GM21367 (cell line): Measurements from ENCODE around the gene S1PR2.

Experiments
- ATAC-seq: cut with Tn5 transposase; IDR thresholded peaks from one replicate; pipeline ENCODE4 v1.9.1; 2021; ENCODE audit not compliant: unreplicated experiment

The S1PR2 gene, protein sequence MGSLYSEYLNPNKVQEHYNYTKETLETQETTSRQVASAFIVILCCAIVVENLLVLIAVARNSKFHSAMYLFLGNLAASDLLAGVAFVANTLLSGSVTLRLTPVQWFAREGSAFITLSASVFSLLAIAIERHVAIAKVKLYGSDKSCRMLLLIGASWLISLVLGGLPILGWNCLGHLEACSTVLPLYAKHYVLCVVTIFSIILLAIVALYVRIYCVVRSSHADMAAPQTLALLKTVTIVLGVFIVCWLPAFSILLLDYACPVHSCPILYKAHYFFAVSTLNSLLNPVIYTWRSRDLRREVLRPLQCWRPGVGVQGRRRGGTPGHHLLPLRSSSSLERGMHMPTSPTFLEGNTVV

DNA sequence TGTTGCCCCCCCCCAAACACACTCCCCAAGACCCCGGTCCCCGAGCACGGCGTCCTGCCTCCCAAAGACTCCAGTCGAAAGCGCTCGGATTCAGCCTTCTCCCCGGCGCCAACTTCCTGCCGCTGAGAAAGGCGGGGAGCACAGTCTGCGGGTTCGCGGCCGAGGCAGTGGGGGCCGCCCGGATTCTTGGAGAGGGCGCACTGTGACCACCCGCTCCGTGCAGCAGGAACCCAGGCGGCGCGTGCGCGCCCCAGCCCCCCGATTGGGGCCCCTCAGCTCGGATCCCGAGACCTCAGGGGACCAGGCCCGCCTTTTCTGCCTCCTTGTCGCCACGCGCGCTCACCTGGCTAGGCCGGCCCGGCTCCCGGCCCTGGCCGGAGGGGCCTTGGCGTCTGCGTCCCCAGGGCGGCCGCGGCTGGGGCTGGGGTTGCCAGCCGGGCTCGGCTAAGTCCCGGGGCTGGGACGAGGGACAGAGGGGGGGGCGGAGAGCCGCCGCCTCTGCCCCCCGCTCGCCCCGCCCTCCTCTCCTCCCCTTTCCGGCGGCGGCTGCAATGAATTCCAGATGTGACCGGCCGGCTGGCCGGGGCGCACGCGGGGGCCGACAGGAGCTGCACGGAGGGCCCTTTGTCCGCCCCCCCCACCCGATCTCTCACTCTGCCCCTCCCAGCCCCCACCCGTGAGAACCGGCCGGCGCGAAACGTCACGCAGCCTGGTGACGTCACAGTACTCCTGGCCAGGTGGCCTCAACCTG, at the start of gene S1PR2:
TSS of gene S1PR2 (minus strand) at position 471 of the 751 bp plus-strand sequence. CDS start 6,426 bp downstream, outside the sequence.
- ATAC-seq: no peak

DNA sequence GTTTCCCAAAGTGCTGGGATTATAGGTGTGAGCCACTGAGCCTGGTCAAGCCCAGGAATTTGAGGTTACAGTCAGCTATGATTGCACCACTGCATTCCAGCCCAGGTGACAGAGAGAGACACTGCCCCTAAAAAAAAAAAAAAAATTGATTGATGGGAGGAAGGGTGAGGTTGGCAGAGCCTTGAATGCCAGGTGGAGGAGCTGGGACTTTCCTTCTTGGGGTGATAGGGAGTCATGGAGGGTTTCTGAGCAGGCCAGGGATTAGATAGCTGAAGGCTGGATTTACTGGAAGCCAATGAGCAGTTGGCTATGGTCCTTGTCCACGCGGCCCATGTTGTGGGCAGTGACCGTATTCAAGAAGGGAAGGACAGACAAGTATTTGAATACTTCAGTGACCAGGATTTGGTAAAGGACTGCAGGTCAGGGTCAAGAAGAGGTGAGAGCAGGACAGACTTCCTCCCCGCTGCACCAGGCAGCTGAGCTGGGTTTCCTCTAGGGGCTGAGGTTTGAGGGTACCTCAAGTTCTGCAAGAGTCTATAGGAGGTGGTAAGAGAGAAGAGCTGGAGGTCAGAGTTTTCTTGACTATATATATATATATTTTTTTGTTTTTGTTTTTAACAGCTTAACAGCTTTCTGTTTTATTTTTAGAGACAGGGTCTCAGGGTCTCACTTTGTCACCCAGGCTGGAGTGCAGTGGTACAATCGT, 48.8 kb upstream of the S1PR2 start:
- no peak for ATAC-seq

DNA sequence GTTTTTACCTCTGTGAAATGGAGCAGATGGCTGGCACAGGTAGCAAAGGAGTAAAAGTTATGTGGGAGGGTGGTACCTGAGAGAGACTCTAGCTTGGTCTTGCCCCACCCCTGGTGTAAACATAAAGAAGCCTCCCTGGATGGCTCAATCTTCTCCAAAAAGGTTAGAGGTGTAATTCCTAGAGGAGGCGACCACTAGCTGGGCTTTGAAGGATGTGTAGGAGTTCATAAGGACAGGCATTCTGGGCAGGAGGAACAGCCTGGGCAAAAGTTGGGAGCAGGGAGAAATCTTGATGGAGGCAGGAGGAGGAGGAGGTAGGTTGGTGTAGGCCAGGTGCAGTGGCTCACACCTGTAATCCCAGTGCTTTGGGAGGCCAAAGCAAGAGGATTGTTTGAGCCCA, 47.8 kb upstream of the S1PR2 start:
- ATAC-seq: no peak

DNA sequence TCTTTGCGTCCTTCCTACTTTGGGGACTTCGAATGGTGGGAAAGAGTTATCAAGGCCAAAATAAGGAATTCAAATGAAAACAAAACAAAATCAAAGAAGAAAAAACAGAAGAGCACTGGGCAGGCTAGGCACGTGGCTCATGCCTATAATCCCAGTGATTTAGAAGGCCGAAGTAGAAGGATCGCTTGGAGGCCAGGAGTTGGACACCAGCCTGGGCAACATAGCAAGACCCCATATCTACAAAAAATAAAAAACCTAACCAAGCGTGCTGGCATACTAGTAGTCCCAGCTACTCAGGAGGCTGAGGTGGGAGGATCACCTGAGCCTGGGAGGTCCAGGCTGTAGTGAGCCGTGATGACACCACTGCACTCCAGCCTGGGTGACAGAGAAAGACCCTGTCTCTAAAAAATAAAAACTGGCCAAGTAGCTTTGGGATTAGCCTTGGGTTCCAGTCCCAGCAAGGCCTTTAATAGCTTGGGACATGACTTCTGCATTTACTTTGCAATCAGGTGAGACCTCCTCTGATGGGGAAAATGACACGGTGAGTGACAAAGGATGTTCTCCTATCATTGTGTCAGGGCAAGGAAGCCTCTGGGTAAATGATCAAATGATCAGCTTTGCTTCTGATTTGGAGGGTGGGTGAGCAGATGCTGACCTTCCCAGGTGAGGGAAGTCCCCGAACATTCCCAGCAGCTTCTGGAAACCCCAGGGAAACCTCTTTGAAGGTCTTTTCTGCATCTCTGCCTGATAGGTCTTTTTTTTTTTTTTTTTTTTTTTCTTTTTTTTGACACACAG, 46.9 kb upstream of the S1PR2 start:
- no peak for ATAC-seq

DNA sequence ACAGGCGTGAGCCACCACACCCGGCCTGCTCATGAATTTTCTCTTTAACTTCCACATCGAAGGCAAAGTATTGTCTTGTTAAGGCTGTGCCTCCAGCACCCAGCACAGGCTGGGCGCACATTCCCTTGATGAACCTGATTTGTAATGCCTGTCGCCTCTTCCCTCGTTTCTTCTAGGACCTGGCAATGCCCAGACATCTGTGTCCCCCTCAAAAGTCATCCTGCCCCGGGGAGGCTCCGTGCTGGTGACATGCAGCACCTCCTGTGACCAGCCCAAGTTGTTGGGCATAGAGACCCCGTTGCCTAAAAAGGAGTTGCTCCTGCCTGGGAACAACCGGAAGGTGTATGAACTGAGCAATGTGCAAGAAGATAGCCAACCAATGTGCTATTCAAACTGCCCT, 43.5 kb upstream of the S1PR2 start:
- ATAC-seq: no peak

DNA sequence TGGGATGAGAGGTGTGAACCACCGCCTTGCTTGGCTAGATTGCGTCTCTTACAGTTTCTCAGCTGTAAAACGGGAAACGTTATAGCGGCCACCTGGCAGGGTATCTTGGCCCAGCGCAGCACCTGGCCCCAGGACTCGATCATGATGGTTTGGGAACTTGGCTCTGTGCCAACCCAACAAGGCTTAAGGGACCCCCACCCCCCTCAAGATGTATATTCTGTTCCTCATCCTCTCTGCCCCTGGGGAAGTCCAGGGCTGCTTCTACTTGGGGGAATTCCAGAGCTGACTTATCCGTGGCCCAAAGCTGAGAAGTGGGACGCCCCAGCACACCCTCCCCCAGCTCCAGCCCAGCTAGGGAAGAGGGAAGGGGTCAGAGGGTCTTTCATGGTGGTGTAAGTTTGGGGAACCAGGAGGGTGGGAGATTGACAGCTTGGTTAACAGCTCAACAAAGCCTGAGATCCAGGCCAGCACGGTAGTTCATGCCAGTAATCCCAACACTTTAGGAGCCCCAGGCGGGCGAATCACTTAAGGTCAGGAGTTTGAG, 40.5 kb upstream of the S1PR2 start:
- no peak for ATAC-seq

DNA sequence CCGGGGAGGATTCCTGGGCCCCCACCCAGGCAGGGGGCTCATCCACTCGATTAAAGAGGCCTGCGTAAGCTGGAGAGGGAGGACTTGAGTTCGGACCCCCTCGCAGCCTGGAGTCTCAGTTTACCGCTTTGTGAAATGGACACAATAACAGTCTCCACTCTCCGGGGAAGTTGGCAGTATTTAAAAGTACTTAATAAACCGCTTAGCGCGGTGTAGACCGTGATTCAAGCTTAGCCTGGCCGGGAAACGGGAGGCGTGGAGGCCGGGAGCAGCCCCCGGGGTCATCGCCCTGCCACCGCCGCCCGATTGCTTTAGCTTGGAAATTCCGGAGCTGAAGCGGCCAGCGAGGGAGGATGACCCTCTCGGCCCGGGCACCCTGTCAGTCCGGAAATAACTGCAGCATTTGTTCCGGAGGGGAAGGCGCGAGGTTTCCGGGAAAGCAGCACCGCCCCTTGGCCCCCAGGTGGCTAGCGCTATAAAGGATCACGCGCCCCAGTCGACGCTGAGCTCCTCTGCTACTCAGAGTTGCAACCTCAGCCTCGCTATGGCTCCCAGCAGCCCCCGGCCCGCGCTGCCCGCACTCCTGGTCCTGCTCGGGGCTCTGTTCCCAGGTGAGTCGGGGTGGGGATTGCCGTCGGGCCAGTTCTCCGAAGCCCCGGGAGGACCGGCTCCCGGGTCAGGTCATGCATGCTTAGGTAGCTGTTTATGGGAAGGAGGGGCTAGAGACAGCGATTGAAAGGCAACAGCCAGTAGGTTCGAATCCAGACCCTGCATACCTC, 39.7 kb upstream of the S1PR2 start, which contains the start of gene ICAM1:
TSS of gene ICAM1 (plus strand) at position 505 of the 779 bp plus-strand sequence. CDS start at position 545, 40 bp downstream.
- ATAC-seq: no peak

DNA sequence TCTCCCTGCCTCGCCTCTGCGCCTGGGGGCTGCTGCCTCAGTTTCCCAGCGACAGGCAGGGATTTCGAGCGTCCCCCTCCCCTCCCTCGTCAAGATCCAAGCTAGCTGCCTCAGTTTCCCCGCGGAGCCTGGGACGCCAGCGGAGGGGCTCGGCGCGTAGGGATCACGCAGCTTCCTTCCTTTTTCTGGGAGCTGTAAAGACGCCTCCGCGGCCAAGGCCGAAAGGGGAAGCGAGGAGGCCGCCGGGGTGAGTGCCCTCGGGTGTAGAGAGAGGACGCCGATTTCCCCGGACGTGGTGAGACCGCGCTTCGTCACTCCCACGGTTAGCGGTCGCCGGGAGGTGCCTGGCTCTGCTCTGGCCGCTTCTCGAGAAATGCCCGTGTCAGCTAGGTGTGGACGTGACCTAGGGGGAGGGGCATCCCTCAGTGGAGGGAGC, 39.1 kb upstream of the S1PR2 start:
- no peak for ATAC-seq

DNA sequence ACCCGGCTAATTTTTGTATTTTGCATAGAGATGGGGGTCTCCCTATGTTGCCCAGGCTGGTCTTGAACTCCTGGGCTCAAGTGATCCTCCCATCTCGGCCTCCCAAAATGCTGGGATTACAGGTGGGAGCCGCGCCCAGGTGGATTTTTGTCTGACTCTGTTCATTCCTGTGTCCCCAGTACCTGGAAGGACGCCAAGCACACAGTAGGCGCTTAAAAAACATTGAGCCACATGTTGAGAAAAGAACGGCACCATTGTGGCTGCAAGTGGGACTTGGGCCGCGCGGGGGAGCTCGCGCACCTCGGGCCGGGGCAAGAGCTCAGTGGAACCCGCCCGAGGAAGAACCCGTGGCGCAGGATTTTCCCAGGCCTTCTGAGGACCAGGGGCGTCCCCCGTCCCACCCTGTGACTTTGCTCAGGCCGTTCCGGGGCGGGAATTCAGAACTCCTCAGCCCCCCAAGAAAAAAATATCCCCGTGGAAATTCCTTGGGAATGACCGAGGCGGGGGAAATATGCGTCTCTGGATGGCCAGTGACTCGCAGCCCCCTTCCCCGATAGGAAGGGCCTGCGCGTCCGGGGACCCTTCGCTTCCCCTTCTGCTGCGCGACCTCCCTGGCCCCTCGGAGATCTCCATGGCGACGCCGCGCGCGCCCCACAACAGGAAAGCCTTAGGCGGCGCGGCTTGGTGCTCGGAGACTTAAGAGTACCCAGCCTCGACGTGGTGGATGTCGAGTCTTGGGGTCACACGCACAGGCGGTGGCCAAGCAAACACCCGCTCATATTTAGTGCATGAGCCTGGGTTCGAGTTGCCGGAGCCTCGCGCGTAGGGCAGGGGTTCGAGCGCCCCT, 38.4 kb upstream of the S1PR2 start:
- ATAC-seq: no peak

DNA sequence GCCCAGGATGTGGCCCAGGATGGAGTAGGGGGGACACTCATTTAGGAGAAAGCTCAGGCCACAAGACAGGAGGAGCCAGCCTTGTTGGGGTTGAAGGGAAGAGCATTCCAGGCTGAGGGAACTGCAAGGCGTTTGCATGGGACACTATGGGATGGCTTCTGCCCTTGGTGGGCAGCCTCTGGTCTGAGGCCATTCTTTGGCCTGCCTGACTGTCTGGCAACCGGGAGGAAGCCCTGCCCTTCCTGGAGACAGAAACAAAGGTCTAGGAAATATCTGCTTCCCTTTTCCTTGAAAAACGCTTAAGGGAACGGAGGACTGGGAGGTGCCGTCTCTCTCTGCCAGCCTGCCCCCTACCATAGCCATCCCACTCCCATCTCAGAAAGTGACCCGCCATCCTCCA, 36.9 kb upstream of the S1PR2 start:
- ATAC-seq: no peak

DNA sequence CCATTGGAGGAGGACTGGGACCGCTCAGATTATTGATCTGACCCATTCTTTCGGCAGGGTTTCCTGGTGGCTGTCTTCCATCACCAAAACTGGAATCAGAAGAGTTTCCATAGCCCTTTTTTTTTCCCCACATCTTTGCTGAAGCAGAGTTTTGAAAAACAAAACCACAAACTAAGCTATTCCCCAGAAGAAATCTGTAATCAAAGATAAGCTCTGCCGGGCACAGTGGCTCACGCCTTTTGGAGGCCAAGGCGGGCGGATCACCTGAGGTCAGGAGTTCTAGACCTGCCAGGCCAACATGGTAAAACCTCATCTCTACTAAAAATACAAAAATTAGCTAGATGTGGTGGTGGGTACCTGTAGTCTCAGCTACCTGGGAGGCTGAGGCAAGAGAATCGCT, 35.6 kb upstream of the S1PR2 start:
- ATAC-seq: no peak

DNA sequence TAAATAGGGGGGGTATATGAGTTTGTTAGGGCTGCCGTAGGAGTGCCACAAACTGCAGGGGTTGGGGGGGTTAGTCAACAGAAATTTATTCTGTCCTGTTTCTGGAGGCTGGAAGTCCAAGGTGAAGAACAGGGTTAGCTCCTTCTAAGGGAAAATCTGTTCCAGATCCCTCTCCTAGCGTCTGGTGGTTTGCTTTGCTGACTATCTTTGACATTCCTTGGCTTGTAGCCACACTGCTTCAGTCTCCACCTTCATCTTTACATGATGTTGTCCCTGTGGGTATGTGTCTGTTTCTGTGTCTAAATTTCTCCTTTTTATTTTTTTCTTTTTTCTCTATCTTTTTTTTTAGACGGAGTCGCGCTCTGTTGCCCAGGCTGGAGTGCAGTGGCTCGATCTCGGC, 31.6 kb upstream of the S1PR2 start:
- no peak for ATAC-seq

DNA sequence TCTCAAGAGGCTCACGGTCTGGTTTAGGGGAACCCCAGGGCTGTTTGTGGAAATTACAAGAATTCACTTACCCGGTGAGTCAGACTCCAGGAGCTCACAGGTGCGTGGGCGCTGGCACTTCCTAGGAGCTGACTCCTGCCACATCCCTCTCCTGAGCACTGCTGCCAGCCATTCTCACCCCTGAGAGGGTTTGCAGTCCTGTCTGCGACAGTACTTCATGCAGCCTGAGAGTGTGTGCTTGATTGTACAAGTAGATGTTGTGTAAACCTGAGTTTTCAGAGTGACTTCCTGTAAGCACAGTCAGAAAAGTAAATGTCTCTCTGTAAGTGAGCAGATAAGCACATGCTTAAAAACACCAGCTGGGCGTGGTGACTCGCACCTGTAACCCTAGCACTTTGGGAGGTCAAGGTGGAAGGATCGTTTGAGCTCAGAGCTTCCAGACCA, 29.0 kb upstream of the S1PR2 start:
- no peak for ATAC-seq

DNA sequence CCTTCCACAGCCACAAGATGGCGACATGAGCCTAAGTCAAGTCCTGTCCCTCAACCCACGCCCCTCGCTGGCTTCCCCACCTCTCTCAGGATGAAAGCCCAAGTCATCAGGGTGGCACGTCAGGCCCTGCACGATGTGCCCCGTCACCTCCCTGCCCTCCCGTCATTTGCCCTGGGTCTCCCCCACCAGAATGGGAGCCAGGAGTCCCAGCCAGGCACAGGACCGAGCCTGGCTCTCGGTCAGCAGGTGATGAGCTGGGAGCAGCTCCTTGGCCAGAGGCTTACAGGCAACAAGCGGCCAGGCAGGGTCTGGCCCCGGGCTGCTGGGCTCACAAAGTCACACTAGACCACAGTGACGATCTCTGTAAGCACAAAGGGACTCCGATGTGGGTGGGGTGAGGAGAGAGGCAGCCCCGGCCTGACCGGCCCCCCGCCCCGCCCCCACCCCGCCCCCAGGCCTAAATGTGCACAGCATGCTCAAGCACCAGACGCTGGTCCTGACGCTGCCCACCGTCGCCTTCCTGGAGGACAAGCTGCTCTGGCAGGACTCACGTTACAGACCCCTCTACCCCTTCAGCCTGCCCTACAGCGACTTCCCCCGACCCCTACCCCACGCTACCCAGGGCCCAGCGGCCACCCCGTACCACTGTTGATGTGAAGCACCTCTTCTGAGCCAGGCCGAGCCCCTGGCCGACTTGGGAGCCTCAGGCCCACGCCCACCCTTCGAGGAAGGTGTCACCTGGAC, 28.2 kb upstream of the S1PR2 start:
- ATAC-seq: no peak

DNA sequence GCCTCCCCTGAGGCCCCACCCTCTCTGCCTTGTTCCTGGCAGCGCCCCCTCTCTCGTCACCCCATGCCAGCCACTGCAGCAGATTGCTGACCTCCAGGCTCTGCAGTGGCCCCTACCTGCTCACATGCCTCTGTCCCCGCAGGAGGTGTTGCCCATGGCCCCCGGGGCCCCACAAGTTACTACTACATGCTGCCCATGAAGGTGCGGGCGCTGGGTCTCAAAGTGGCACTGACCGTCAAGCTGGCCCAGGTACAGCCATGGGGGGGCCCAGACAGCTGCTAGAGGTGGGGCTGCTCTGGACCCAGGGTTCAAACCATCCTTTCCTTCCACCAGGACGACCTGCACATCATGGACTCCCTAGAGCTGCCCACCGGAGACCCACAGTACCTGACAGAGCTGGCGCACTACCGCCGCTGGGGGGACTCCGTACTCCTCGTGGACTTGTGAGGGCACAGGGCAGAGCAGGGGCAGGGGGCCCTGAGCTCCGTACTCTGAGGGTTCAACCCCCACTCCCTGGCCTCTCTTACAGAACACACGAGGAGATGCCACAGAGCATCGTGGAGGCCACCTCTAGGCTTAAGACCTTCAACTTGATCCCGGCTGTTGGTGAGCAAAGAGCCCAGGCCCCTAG, 27.1 kb upstream of the S1PR2 start:
- no peak for ATAC-seq

DNA sequence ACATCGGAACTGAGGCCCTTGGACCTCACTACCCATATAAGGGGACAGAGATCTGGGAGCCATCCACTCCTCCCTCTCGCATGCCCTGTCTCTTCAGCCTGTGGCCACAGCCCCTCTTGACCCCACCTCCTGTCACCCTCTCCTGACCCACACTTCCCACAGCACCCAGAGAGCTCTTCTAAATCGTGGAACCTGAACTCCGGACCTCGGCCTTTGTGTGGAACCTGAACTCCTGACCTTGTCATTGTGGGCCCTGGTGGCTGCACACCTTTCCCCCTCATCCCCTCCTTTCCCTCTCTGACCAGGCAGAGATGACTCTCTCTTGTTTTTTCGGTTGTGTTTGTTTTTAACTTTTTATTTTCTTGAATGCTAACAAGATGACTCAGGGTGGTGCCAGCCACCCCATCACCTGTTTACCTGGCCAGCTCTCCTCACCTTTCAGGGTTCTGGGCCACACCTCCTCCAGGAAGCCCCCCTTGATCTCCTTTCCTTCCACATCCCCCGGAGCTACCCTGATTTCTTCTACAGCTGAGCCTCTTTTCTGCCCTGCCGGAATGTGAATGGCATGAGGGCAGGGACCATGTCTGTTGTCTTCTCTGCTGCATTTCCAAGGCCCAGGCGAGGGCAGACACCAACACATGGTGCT, 26.0 kb upstream of the S1PR2 start:
- ATAC-seq: no peak

DNA sequence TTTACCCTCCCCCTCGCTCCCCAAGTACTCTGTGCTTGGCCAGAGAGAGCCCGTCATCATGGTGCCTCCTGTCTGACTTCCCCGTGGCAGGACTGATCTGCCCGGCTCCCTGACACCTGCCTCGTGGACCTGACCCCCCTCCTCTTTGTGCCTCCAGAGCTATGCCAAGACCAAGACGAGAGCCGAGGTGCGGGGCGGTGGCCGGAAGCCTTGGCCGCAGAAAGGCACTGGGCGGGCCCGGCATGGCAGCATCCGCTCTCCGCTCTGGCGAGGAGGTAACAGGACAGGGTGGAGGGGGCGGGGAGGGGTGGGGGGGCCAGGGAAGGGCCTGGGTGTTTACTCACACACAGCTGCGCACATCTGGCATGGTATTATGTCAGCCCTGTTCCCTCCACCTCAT, 25.4 kb upstream of the S1PR2 start:
- ATAC-seq: no peak
